ENCODE results near the gene COMMD9.

COMMD9 gene

GRCh38 chr11:36227044-36227443 is 62.2 kb downstream of the COMMD9 start:
- no peak for DNase-seq (ENCODE audit: extremely low read depth in 1 of 2, low read depth in 1 of 2)

DNA sequence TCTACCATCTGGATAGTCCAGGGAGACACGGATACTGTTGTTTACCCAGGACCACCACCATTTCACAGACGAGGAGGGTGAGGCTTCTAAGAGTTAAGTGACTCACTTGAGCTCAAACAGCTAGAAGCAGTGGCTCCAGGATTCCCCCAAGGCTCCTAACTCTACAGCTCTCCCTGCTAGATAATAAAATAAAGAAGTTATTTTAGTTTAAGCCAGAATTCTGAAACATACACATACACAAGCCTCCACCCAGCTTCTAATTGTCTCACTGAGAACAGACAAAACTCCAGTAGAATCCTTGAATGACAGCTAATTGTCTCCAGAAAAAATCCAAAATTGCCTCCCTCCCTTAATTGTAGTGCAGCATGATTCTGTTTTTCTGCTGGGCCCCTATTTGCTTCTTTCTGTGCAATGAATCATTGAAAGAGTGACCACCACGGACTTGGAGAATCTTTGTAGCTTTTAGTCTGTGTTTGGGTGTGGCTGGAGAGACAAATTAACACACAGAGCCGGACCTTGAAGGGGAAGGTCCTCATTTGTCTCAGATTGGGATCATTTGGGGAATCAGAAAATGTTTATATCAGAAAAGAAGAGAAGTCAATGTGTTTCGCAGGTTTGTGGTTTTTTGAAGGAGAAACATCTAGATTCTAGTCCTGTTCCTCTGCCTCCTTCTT is 64.9 kb downstream of the COMMD9 start:
- no peak for DNase-seq (ENCODE audit: extremely low read depth in 1 of 2, low read depth in 1 of 2)

- DNase-seq (ENCODE audit: extremely low read depth in 1 of 2, low read depth in 1 of 2) = no peak
These were observed 66.2 kb downstream of the COMMD9 start for GRCh38 chr11:36222831-36223635.
